ENCODE data around the gene CSRP1.
"Not testable (repeated sequence)": the region's sequence is repeated elsewhere in the genome, so short reads cannot be mapped to it uniquely, and the experiment has no call there.

Gene CSRP1

DNA sequence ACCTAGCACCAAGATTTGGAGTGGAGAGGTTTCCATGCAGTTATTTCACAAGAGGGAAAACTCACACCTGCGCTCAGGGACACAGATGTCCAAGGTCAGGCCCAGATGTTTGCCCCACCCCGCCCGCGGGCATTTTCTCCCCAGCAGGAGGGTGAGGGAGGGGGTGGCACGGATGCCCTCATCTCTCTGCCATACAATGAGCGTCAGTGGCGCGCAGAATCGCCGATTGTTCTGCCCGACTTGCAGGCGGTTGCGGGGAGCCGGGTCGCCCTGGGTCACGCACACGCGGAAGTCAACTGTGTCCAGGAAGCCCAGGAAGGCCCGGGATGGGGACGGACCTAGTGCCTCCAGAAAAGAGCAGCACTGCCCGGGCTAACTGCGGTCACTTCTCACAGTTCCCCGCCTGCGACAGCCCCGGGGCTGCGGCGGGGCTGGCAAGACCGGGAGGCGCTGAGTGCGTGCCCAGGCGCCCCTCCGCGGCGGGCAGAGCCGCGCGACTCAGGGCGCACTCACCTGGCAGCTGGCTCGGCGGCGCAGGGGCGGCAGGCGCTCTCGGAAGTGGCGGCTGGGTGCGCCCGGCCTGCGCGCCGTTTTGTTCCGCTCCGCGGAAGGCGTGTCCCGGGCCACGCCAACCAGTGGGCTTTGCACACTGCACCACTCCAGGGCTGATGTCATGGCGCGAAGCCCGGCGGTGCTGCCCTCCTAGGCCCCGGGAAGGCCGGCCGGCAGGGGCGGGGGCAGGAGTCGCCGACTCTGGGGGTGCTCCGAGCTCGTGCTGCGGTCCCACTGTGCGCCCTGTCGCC lies at the start of gene CSRP1:
Gene CSRP1 (minus strand): TSS at position 567 of the 803 bp plus-strand sequence. CDS start 10,820 bp downstream, outside the sequence.
- no peak for DNase-seq (ENCODE audit: low read depth)

DNA sequence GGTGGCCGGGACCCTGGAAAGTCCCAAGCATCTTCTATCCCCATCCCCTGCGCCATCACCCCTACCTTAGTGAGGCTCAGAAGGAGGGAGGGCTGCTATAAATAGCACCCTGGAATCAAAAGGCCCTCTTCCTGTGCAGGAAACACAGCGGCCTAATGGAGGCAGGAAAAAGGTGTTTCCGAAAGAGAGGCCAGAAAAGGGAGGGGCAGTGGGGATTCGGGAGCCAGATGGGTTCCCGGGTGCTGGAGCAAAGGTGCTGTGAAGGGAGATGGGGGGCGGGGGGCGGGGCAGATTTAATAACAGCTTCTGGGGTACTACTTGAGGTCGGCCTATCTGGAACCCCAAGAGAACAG lies 48.6 kb upstream of the CSRP1 start:
- DNase-seq (ENCODE audit: low read depth), result no peak

DNA sequence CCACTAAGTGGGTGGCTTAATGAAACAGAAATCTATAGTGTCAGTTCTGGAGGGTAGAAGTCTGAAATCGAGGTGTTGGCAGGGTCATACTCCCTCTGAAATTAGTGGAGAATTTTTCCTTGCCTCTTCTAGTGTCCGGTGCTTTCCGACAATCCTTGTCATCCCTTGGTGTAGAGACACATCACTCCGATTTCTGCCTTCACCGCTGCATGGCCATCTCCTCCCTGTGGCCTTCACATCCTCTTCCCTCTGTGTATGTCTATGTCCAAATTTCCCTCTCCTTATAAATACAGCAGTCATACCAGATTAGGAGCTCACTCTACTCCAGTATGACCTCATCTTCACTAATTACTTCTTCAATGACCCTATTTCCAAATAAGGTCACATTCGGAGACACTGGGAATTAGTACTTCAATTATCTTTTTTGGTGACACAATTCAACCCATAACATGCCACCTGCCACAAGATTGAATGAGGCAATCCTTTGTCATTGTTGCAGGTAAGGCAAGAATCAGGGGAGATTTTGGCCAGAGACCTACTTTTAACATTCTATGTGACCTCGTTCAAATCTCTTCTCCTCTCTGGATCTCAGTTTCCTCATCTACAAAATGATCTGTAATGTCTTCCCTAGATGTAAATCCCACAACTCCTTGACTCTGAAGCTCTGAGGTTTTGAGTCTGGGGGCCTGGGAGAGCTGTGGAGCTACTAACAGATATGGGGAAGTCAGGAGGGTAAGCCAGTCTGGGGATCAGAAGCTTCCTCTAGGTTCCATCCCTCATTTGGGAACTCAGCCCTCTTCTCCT lies 48.1 kb upstream of the CSRP1 start:
- DNase-seq (ENCODE audit: low read depth), result no peak

DNA sequence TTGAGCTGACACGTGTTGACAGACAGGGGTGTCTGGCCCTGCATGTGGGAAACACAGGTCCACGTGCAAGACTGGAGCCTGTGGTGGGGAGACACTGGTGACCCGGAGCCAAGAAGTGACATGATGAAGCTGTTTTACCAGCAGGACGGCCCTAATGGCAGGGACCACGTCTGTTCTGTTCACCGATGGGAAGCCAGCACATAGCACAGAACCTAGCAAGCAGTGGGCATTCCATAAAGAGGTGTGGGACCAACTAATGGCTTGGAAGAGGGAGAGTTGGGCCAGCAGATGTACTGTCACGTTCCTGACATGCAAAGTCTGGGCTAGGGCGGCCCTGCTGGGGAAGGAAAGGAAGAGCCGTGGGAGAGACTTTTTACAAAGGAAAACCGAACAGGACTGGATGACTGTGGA lies 47.3 kb upstream of the CSRP1 start:
- DNase-seq (ENCODE audit: low read depth), result no peak

DNA sequence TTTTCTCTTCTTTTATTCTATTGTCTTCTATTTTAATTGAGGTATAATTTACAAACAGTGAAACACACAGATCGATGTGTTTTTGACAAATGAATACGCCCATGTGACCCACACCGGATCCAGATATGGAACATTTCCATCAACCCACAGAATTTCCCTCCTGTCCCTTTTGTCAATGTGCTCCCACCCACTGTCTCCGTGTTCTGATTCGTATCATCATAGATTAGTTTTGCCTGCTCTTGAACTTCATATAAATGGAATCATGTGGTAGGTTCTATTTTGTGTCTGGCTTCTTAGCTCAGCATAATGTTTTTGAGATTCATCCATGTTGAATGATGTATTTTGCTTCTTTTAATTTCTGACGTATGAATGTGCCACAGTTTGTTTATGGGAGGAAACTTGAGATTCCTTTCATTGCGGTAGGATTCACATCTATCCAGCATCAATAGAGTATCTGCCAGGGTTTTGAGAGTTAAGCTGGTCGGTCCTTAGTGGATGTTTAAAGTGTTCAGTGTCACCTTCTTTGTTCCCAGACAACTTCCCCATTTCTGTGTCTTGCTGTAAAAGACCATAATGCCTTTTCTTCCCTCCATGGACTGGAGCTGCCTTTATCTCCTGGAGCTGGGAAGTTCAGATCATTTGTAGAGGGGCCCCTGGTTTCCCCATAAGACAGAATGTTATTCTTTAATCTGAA lies 46.7 kb upstream of the CSRP1 start:
- no peak for DNase-seq (ENCODE audit: low read depth)

DNA sequence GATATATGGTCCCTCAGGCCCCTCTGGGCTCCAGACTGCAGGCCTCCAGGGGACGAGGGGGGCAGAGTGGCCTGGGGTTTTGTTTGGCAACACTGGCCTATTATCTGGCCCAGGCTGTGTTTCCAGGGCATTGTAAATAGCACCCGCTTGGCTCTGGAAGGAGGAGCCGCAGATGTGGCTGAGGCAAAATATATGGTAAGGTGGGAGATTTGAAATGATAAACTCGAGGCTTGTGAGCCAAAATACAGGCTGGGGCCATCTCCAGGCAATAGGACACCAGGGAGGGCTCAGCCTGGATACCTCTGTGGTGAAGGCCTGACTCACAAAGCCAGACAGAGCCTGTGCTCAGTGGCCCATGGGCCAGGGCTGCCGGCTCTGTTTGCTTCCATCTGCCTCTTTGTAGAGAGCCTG lies 46.0 kb upstream of the CSRP1 start:
- DNase-seq (ENCODE audit: low read depth), result no peak

DNA sequence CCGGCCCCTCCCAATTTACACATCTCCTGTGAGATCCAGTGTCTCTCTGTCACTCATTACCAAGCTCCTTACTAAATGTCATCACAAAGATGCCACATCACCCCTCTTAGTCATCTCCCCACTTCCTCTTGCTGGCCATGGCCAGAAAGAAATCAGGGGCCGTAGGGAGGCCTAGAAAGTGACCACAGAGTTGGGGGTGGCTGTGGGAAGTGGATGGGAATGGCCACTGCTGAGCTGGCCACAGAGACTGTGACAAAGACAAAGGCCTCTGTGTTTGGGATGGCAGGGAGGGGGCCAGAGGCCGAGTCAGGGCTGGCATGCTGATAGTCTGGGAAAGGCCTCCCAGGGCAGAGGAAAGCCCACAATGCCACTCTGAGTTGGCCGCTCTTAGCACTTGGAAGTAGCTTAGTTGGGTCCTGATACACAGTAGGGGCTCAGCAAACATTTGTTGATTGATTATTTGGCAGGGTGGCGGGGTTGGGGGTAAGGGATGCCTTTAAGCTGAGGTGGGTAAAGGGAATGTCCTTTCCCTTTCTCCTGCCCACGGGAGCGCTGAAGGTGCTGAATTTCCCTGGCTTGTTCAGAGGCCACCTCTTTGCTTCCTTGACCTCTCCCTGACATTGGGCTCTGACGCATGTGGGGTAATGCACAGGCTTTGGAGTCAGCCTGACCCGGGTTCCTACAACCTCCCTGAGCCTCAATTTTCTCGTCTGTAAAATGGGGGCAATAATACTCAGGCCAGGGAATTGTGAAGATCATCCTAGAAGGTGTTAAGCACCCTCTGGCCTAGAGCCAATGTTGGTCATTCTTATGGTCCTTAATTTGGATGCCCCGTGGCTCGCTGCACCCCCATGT lies 45.2 kb upstream of the CSRP1 start:
- DNase-seq (ENCODE audit: low read depth), result peak; percentile 87

DNA sequence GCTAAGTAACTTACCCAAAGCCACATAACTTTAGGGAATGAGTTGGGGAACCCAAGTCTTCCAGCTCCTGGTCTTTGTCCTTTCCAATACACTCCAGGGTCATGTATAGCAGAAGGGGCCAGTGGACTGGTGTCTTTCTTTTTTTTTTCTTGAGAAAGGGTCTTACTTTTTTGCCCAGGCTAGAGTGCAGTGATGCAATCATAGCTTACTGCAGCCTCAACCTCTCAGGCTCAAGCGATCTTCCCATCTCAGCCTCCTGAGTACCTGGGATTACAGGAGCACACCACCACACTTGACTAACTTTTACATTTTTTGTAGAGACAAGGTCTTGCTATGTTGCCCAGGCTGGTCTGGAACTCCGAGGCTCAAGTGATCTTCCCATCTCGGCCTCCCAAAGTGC lies 44.2 kb upstream of the CSRP1 start:
- no peak for DNase-seq (ENCODE audit: low read depth)

DNA sequence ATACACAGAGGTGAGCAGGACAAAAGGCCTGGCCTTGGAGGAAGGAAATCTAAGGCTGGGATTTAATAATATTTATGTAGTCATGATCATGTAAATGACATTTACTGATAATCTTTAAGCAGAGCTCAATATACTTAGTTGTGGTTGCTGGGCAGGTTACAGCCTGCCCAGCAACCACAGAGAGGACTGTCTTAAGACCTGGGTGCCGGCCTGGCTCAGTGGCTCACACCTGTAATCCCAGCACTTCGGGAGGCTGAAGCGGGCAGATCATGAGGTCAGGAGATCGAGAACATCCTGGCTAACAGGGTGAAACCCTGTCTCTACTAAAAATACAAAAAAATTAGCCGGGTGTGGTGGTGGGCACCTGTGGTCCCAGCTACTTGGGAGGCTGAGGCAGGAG lies 42.6 kb upstream of the CSRP1 start:
- DNase-seq (ENCODE audit: low read depth), result not testable (repeated sequence)

DNA sequence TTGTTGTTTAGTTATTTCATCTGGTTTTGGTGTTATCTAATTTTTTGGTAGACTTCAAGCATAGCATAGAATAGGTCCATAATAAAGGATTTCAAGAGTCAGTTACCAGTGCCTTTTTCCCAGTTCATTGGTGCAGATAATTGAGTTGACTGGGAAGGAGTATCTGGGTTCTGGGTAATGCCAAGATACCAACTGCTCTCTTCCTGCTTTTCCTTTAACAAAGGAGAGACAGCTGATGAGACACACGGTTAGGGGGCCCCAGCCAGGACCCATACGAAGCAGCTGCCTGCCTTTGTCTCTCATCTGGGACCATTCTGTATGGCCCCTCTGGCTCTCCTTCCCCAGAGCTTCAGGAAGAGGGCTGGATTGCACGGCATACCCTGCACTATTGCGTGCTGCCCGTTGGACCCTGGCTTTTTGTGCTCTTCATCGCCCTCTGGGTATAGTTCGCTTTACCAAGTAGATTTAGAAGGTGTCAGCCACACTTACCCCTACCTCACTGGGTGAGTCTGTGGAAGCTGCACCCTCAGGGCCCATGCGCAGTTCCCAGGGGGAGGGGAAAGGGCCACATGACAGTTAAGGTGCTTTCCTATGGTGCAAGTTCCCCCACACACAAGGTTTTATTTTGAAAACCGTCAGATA lies 39.0 kb upstream of the CSRP1 start:
- DNase-seq (ENCODE audit: low read depth), result no peak

DNA sequence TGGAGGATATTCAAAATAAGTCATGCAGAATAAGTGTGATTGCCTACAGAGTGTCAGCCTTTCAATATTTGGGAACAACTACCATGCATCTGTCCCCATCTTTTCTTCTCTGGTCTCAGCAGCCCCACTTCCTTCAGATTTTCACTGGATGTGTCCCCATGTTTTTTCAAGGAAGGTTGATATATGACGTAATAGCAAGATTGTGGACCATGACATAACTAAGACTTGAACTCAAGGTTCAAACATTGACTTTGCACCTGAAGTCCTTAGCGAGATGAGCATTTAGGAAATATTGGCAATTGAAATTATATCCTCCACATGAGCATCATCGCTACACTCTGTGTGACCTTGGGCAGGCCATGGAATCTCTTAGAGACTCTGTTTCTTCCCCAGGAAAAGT lies 37.8 kb upstream of the CSRP1 start:
- no peak for DNase-seq (ENCODE audit: low read depth)

DNA sequence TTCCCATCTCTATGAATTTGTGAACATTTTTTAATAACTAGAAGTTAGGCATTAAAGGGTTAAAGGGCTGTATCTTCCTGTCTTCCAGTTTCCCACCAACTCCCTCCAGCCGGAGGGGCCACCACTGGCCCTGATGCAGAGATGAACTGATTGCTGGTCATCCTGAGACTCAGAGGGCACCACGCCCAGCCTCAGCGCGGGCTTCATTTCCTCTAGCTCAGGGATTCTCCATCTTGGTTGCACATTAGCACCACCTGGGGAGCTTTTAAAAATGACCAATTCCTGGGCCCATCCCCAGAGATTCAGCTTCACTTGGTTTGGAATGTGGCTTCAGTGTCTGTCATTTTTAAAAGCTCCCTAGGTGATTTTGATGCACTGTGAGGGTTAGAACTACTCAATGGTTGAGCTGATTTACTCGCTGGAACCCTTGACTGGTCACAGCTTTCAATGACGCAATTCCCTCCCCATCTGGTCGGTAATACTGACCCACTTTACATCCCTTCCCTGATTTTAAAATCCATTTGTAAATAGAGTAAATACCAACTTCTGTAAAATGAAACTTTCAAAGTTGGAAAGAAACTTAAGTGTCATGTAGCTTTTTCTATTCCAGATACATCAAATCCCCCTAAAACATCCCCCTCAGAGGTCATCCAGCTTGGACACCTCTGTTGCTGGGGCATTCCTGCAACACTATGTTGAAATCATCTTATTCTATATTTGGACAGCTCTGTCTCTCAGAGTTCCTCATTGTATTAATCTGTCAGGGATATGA lies 37.1 kb upstream of the CSRP1 start:
- no peak for DNase-seq (ENCODE audit: low read depth)

DNA sequence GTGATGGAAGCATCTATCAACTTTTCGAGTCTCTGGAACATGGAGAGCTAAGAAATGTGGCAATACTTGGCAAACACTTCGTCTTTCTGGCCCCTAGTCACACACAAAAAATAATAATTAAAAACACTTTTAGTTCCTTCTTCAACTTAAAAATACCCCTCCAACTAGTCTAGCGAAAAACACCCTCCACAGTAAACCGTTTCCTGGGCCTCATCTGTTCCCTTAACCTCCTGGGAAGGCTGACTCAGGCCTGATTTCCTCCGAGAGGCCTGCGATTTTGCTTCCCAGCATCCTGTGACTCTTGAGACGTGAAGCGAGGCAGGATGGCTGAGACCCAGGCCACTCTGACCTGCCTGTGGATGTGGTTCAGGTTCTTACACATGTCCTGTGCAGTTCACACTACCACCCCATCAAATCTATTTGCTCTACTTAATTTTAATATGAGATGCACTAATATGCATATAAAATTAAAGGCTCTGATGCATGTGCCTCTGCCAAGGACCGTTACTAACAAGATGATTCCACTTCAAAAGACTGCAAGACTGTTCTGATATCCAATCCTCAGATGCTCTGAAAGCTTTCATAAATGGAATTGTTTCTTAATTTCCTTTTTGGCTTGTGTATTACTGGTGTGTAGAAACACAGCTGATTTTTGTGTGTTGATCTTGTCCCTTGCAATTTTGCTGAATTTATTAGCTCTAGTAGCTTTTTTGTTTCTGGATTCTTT lies 35.5 kb upstream of the CSRP1 start:
- no peak for DNase-seq (ENCODE audit: low read depth)

DNA sequence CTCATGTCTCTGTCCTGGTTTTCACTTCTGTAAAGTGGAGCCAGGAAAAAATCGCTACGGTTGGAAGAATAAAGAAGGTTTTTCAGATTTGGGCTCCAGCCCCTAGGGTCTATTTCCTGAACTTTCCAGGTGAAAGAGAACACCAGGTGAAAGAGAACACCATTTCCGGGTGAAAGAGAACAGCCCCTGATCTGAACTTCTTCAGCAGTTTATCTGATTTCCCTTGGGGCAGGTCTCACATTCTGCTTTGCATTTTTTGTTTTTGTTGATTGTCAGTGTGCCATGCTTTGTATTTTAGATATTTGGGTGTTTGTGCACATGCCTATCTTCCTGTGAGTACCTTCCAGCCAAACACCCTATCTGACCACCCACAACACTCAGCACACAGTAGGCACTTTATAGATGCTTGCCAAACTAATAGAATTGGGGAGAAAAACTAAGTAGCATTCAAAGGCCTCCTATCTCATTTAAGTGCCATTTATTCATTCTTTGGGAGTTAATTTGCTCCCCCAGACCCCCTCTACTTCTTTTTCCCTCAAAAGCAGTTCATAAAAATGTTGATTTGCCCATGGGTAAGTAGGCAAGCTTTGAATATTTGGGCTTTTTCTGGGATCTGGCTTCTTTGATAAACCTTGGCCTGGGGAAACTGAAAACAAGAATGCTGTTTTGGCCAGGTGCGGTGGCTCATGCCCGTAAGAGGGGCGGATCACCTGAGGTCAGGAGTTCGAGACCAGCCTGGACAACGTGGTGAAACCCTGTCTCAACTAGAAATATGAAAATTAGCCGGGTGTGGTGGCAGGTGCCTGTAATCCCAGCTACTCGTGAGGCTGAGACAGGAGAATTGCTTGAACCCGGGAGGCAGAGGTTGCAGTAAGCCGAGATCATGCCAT lies 34.2 kb upstream of the CSRP1 start:
- no peak for DNase-seq (ENCODE audit: low read depth)

DNA sequence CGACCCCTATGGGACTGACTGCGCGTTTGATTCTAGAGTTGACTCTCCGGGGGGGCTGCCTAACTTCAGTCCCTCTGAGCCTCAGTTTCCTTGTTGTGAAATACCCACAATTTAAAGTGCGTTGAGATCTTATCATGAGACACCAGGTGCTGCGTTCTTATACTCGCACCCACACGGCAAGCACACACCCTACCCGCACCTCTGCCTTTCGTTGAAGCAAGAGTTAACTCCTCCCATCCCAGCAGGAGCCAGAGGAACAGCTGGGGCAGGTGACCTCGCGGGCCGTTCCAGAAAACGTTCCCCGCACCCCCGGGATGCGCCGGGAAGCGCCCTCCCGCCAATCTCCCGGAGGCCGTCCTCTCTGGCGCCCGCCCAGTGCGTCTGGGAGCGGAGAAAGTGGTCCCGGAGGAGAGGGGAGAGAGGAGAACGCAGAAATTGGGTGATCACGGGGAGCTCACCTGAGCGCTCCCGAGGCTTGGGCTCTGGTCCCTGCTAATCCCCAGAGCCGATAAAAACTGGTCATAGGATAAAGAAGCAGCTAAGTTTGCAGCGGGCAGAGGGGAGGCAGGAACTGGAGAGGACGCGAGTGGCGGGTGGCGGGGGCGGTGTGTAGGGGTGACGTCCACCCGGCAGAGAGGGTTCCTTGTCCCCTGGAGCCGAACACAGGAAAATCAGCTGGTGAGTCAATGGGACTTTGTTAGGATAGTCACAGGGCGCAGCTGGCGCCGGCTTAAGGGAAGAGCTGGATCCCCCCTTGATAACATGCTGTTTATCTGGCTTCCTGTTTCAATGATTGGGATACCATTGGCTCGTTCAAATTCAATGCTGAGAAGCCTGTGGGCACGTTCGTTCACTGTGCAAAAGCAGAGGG lies 32.9 kb upstream of the CSRP1 start:
- DNase-seq (ENCODE audit: low read depth), result no peak

DNA sequence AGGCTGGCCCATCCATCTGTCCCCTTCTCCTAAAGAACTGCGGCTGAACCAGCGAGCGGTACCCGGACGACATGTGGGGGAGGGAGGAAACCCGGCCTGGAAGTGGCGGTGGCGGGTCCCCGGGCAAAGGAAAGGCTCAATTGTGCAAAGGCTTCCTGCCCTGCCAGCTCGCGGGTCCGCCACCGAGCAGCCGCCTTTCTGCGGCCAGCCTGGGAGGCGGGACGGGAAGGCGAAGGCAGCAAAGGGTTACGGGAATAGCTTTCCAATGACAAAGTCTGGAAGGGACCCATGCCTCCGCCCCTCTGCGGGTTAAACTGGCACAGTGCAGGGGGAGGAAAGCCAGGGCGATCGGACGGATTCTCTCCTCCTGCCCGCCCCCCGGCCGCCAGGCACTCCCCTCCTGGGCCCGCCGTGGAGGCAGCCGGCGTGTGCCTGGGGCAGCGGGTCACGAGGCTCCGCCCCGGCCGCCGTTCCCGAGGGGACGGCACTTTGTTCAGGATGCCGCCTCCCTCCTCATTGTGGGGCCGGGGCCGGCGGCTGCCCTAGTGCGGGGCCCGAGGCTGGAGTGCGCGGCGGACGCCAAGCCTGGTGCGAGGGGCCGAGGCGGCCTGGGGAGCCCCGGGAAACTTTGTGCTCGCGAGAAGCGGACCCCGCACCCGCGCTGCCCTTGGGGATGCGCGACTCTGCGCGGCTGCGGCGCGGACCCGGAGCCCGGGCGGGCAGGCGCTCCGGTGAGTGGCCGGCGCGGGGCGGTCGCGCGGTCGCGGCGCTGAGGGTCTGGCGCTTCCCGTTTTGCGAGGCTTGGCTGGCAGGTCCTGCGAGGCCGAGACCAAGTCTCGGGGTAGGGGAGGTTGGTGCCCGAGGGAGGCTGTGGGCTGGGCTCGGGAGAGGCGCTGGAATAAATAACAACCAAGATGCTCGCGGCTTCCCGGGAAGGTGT lies 32.0 kb upstream of the CSRP1 start, which contains the start of gene NAV1:
Gene NAV1 (plus strand): TSS at position 516 of the 940 bp plus-strand sequence. CDS start 83,758 bp downstream, outside the sequence.
- no peak for DNase-seq (ENCODE audit: low read depth)
